Upper lobe of left lung (tissue), 6 donors: ENCODE data around the gene ACVR1B. TPM values are rescaled to one million over a fixed set of nuclear protein-coding genes. Genes with fewer than 3 reads are reported as not detected.

Source experiments
- ATAC-seq, 2 donors: fragments of 200-7000 bp; cut with Tn5 transposase; one replicate each; pipeline ENCODE4 v1.9.1; 2022; ENCODE audit warnings: mild to moderate bottlenecking in 2 of 2, moderate library complexity in 2 of 2; ENCODE audit not compliant: low FRiP score in 2 of 2
- DNase-seq, 2 donors: peaks; one replicate each; pipeline ENCODE4 v3.0.0-alpha.2; 2019 to 2020
- H3K27ac ChIP-seq, 4 donors: fragments of 200-600 bp; sonication (generic); one replicate each; pipeline ENCODE4 v1.5.1; 2016 to 2019
- H3K27me3 ChIP-seq, 4 donors: fragments of 200-600 bp; sonication (generic); one replicate each; pipeline ENCODE4 v1.5.1; 2017 to 2019
- H3K36me3 ChIP-seq, 4 donors: fragments of 200-600 bp; sonication (generic); one replicate each; pipeline ENCODE4 v1.5.1; 2016 to 2019
- H3K4me1 ChIP-seq, 4 donors: fragments of 200-600 bp; sonication (generic); one replicate each; pipeline ENCODE4 v1.5.1; 2018 to 2019
- H3K4me3 ChIP-seq, 4 donors: fragments of 200-600 bp; sonication (generic); one replicate each; pipeline ENCODE4 v1.5.1; 2017 to 2019; ENCODE audit warnings: mild to moderate bottlenecking in 2 of 4, moderate library complexity in 1 of 4
- H3K9me3 ChIP-seq, 4 donors: fragments of 200-600 bp; sonication (generic); one replicate each; pipeline ENCODE4 v1.5.1; 2018 to 2019
- EP300 ChIP-seq, 4 donors: sonication (generic); formaldehyde crosslinking; IDR thresholded peaks; one replicate each; pipeline ENCODE4 v1.5.1; 2017; ENCODE audit warnings: antibody characterized with exemption in 4 of 4, control low read depth in 2 of 4
- POLR2A ChIP-seq, 4 donors: fragments of 450-650 bp; IDR thresholded peaks; one replicate each; pipeline ENCODE4 v1.5.1; 2016 to 2017; ENCODE audit warnings: antibody characterized with exemption in 4 of 4, mild to moderate bottlenecking in 2 of 4
- POLR2AphosphoS5 ChIP-seq, 2 donors: sonication (generic); formaldehyde crosslinking; IDR thresholded peaks; one replicate each; pipeline ENCODE4 v1.5.1; 2017; ENCODE audit warnings: antibody characterized with exemption in 2 of 2
- WGBS, 2 donors: methylation state at CpG; one replicate each; pipeline ENCODE4 v1.1.5; 2017 to 2018; 5-methylcytosine and 5-hydroxymethylcytosine counted together
- small RNA-seq, 4 donors: library from RNA; depleted of rRNA; stranded (forward); fragments of <200 nt; gene quantifications; one replicate each; pipeline ENCODE3, GENCODE V24; 2016
- total RNA-seq, 6 donors: library from RNA; depleted of rRNA in 4 of 6; stranded (reverse); fragments of >200 nt in 4 of 6; gene quantifications; one replicate each; pipeline versions ENCODE4 v1.1.0 to v1.2.1, GENCODE V29; 2016 to 2021
- TF ChIP-seq, protein P1 (sequence below), 6 experiments: fragments of 450-650 bp in 4 of 6; fragments of 200-600 bp in 2 of 6; sonication (generic) in 2 of 6; IDR thresholded peaks; one replicate each; pipeline ENCODE4 v1.5.1; 2016 to 2019; ENCODE audit warnings: antibody characterized with exemption in 6 of 6
- donor health status: DM: no; HTN: no; CAD: no; lungs with moderate emphysema.
- donor health status: DM: no; HTN: yes; CAD: no; lungs with severe emphysema.

ACVR1B gene
- total RNA-seq, 6 donors from 2014 or later: 13.0 to 44.9 (median 23.6) TPM

- WGBS, 2 donors: 84 to 88% methylated on average over 7 to 8 of the region's 8 CpGs
- TF ChIP-seq POLR2A (IDR thresholded peaks at IDR 0.05) (no peak), EP300 (IDR thresholded peaks at IDR 0.05) (no peak), POLR2AphosphoS5 (IDR thresholded peaks at IDR 0.05) (no peak)
- TF ChIP-seq, protein P1, sequence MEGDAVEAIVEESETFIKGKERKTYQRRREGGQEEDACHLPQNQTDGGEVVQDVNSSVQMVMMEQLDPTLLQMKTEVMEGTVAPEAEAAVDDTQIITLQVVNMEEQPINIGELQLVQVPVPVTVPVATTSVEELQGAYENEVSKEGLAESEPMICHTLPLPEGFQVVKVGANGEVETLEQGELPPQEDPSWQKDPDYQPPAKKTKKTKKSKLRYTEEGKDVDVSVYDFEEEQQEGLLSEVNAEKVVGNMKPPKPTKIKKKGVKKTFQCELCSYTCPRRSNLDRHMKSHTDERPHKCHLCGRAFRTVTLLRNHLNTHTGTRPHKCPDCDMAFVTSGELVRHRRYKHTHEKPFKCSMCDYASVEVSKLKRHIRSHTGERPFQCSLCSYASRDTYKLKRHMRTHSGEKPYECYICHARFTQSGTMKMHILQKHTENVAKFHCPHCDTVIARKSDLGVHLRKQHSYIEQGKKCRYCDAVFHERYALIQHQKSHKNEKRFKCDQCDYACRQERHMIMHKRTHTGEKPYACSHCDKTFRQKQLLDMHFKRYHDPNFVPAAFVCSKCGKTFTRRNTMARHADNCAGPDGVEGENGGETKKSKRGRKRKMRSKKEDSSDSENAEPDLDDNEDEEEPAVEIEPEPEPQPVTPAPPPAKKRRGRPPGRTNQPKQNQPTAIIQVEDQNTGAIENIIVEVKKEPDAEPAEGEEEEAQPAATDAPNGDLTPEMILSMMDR (IDR thresholded peaks at IDR 0.05): no peak
- Histone ChIP-seq H3K27ac (peak overlapping the region; percentile 88 to 92 (median 90)), H3K4me1 (peaks cover 52 to 69% (median 60%) of the 10 kb centered on the region in 4 donors), H3K27me3 (no peaks in the 10 kb centered on the region), H3K36me3 (peaks cover 0 to 8% (median 0%) of the 10 kb centered on the region in 4 donors), H3K9me3 (no peaks in the 10 kb centered on the region), H3K4me3 (no peak overlapping the region)
- ATAC-seq (no peak), DNase-seq (no peak)
These were observed 91.3 kb downstream of the ACVR1B start for GRCh38 chr12:52042706-52043385.

GRCh38 chr12:52043386-52044212, 92.1 kb downstream of the ACVR1B start:
- peak in 1 of 2 donors; percentile 83 for DNase-seq
- peak; percentile 11 to 47 for ATAC-seq
- Histone ChIP-seq H3K36me3 (peaks cover 0 to 8% (median 0%) of the 10 kb centered on the region in 4 donors), H3K4me1 (peaks cover 50 to 62% (median 54%) of the 10 kb centered on the region in 4 donors), H3K9me3 (no peaks in the 10 kb centered on the region), H3K27ac (peak overlapping the region; percentile 88 to 92 (median 90)), H3K27me3 (no peaks in the 10 kb centered on the region), H3K4me3 (peak overlapping the region in 1 of 4 donors; percentile 14)
- TF ChIP-seq POLR2A (IDR thresholded peaks at IDR 0.05) (no peak), EP300 (IDR thresholded peaks at IDR 0.05) (peak in 1 of 4 donors; percentile 25)
- WGBS, 2 donors: 72 to 73% methylated on average over 16 to 17 of the region's 21 CpGs

DNA sequence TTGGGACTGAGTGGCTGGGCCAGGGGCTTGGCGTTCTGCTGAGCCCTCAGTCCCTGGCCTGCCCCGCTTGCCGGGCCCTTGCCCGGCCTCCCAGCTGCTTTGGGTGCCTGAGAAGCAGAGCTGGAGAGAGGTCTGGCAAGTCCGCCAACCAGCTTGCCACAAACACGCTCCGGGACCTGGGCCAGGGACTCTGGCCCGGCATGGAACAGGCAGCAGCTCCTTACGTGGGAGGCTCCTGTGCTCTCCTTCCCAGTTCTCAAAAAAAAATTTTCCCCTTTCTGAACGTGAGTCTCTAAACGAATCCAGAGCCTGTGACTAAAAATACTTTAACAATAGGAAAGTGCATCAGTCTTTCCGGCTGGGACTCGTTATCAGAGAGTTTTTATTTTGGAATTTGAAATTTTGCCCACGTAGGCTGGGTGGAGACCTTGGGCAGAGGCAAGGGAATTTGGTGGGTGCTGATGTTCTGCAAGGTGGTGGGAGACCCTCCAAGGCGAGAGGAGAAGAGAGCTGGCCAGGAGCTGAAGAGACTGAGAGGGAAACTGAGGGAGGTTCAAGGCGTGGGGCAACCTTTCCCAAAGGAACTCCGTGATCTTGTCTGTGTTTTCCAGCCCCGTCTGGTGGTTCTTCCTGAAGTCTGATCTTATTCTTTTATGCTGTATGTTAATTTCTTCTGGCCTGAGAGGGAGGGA, 92.9 kb downstream of the ACVR1B start:
- Histone ChIP-seq H3K9me3 (no peaks in the 10 kb centered on the region), H3K27me3 (no peaks in the 10 kb centered on the region), H3K36me3 (peaks cover 0 to 8% (median 0%) of the 10 kb centered on the region in 4 donors), H3K4me3 (peak overlapping the region in 1 of 4 donors; percentile 14), H3K4me1 (peaks cover 48 to 57% (median 52%) of the 10 kb centered on the region in 4 donors), H3K27ac (peak overlapping the region; percentile 88 to 92 (median 90))
- ATAC-seq (peak; percentile 64 to 71), DNase-seq (peak; percentile 62 to 89)
- 43 to 49% methylated on average over 14 to 18 of the region's 18 CpGs for WGBS, 2 donors
- TF ChIP-seq EP300 (IDR thresholded peaks at IDR 0.05) (peak in 1 of 4 donors; percentile 20), POLR2AphosphoS5 (IDR thresholded peaks at IDR 0.05) (peak; percentile 22 to 62), POLR2A (IDR thresholded peaks at IDR 0.05) (peak in 2 of 4 donors; percentile 37 to 55)
- TF ChIP-seq, protein P1 (IDR thresholded peaks at IDR 0.05): no peak

DNA sequence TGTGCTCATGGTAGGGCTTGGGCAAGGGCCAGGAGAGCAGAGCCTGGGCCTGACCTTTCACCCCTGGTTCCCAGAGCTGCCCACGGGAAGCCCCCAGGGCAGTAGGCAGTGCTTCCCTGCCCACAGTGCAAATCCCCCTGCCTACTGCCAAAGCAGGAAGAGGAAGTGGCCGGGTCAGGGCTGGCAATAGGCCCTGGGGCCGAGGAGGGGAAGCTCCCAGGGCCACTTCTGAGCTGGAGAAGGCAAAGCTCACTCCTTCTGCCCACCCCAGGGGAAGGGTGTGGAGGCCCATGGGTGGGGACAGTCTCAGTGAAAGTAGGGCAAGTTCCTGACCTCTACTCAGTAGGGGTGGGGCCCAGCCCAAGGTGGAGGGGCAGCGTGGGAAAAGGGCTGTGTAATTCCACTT, 94.3 kb downstream of the ACVR1B start:
- peak; percentile 71 to 84 for DNase-seq
- Histone ChIP-seq H3K4me3 (no peak overlapping the region), H3K4me1 (peaks cover 61 to 69% (median 64%) of the 10 kb centered on the region in 4 donors), H3K27me3 (no peaks in the 10 kb centered on the region), H3K36me3 (peaks cover 0 to 8% (median 0%) of the 10 kb centered on the region in 4 donors), H3K27ac (peak overlapping the region; percentile 88 to 92 (median 90)), H3K9me3 (no peaks in the 10 kb centered on the region)
- WGBS, 2 donors: 19% methylated on average over 4 of the region's 4 CpGs; no CpG with 5 or more reads in 1 of the 2 donors
- peak in 1 of 2 donors; percentile 47 for TF ChIP-seq POLR2AphosphoS5 (IDR thresholded peaks at IDR 0.05)
- TF ChIP-seq, protein P1 (IDR thresholded peaks at IDR 0.05): no peak
- peak in 1 of 4 donors; percentile 13 for TF ChIP-seq EP300 (IDR thresholded peaks at IDR 0.05)
- TF ChIP-seq POLR2A (IDR thresholded peaks at IDR 0.05): peak in 1 of 4 donors; percentile 51
- ATAC-seq: peak; percentile 22 to 34

Small RNAs within 50 kb of the gene (small RNA-seq; reads per million reads assigned to genes)
- gene RNU6-574P: 0 reads per million in 4 donors

Other genes with a start within 250 kb of the ACVR1B start
- gene FIGNL2, start 103.0 kb upstream of the ACVR1B start, total RNA-seq: 1 to 10 TPM in 2 of 6 donors, under 1 TPM in 3, not detected in 1; 0.22 to 1.5 (median 0.39) TPM
- not detected for gene ANKRD33, start 63.6 kb upstream of the ACVR1B start, total RNA-seq
- 100 to 1,000 TPM in 4 of 6 donors, 10 to 100 TPM in 2; 62.9 to 265 (median 180) TPM for gene ACVRL1, start 44.2 kb upstream of the ACVR1B start, total RNA-seq
- gene TAMALIN, start 55.2 kb downstream of the ACVR1B start, total RNA-seq: 100 to 1,000 TPM in 2 of 6 donors, 10 to 100 TPM in 4; 52.3 to 170 (median 73.7) TPM
- 100 to 1,000 TPM in 5 of 6 donors, 10 to 100 TPM in 1; 88.3 to 202 (median 156) TPM for gene NR4A1, start 99.7 kb downstream of the ACVR1B start, total RNA-seq
- gene ATG101, start 118.3 kb downstream of the ACVR1B start, total RNA-seq: 10 to 100 TPM; 17.8 to 74.8 (median 35.9) TPM
- gene SMIM41, start 128.0 kb downstream of the ACVR1B start, total RNA-seq: 10 to 100 TPM in 4 of 6 donors, 1 to 10 TPM in 2; 4.7 to 25.1 (median 15.4) TPM
- 10 to 100 TPM in 2 of 6 donors, 1 to 10 TPM in 4; 2.1 to 15.2 (median 6.6) TPM for gene KRT80, start 240.3 kb downstream of the ACVR1B start, total RNA-seq